DOHH2 (cell line): ENCODE measurements around the gene RBP7.

Experiments
- CTCF ChIP-seq: fragments of 200-600 bp; sonication (generic); IDR thresholded peaks from one replicate; pipeline ENCODE4 v1.5.1; 2014; ENCODE audit warnings: antibody characterized with exemption, mild to moderate bottlenecking, low read depth, low read length; ENCODE audit not compliant: poor library complexity, severe bottlenecking
- EZH2phosphoT487 ChIP-seq: fragments of 200-600 bp; sonication (generic); IDR thresholded peaks from 2 replicates; pipeline ENCODE4 v1.6.1; 2017; ENCODE audit warnings: borderline replicate concordance, mild to moderate bottlenecking, antibody characterized with exemption, low read length, moderate library complexity, mixed read lengths

GRCh38 chr1:10052347-10052746 lies 55.3 kb downstream of the RBP7 start:
- TF ChIP-seq CTCF (no peak), EZH2phosphoT487 (no peak)
